Endodermal cell (in vitro differentiated cells): ENCODE results near the gene PCCA. TPM values are rescaled to one million over a fixed set of nuclear protein-coding genes. Genes with fewer than 3 reads are reported as not detected.

ENCODE experiments used
- DNase-seq: peaks from one replicate; pipeline ENCODE4 v3.0.0-alpha.2; 2017
- H3K27ac ChIP-seq: 2 replicates; pipeline ENCODE4 v1.5.1; 2013; ENCODE audit warnings: mild to moderate bottlenecking, low read depth, low read length, moderate library complexity
- H3K27me3 ChIP-seq: 2 replicates; pipeline ENCODE4 v1.6.1; 2013; ENCODE audit warnings: mild to moderate bottlenecking, low read length, moderate library complexity; ENCODE audit not compliant: insufficient read depth, control insufficient read depth, poor library complexity, severe bottlenecking
- H3K36me3 ChIP-seq: 2 replicates; pipeline ENCODE4 v1.7.0; 2013; ENCODE audit warnings: mild to moderate bottlenecking, low read length, moderate library complexity; ENCODE audit not compliant: control insufficient read depth, insufficient read depth
- H3K4me1 ChIP-seq: one replicate; pipeline ENCODE4 v1.7.0; 2013; ENCODE audit warnings: low read length; ENCODE audit not compliant: control insufficient read depth, insufficient read depth
- H3K4me3 ChIP-seq: 2 replicates; pipeline ENCODE4 v1.5.1; 2013; ENCODE audit warnings: mild to moderate bottlenecking, low read length, moderate library complexity
- H3K9ac ChIP-seq: 2 replicates; pipeline ENCODE4 v1.6.1; 2013; ENCODE audit warnings: mild to moderate bottlenecking, low read length, moderate library complexity; ENCODE audit not compliant: poor library complexity, severe bottlenecking; ENCODE audit errors: extremely low read depth
- H3K9me3 ChIP-seq: 2 replicates; pipeline ENCODE4 v1.6.1; 2013; ENCODE audit warnings: mild to moderate bottlenecking, low read length, moderate library complexity; ENCODE audit not compliant: control insufficient read depth
- H3K27ac Mint-ChIP-seq: 2 replicates; pipeline ENCODE4 v1.8.0; 2020; ENCODE audit warnings: mixed read lengths
- H3K27me3 Mint-ChIP-seq: 2 replicates; pipeline ENCODE4 v1.8.0; 2021; ENCODE audit warnings: mild to moderate bottlenecking, mixed read lengths; ENCODE audit not compliant: insufficient read depth
- H3K36me3 Mint-ChIP-seq: 2 replicates; pipeline ENCODE4 v1.8.0; 2020; ENCODE audit warnings: low read depth, mixed read lengths
- H3K4me1 Mint-ChIP-seq: 2 replicates; pipeline ENCODE4 v1.8.0; 2020; ENCODE audit warnings: mixed read lengths
- H3K4me3 Mint-ChIP-seq: 2 replicates; pipeline ENCODE4 v1.8.0; 2020; ENCODE audit warnings: mild to moderate bottlenecking, moderate library complexity, mixed read lengths
- H3K9me3 Mint-ChIP-seq: 2 replicates; pipeline ENCODE4 v1.8.0; 2020; ENCODE audit warnings: mild to moderate bottlenecking, mixed read lengths
- WGBS, 2 experiments: methylation state at CpG; one replicate each; pipeline versions ENCODE4 v1.1.5 to v1.1.7; 2013; ENCODE audit warnings: missing lambda C conversion rate in 2 of 2, mixed read lengths in 1 of 2; ENCODE audit not compliant: insufficient coverage in 1 of 2, insufficient read length in 1 of 2; 5-methylcytosine and 5-hydroxymethylcytosine counted together
- total RNA-seq, 2 donors: library from RNA; stranded (reverse); fragmentation: NEBNext Ultra II Directional in 1 of 2; extraction: Animal tissue kit (Norgen Biotek cat#: 25700) in 1 of 2; gene quantifications; 2 replicates in 1 of 2; 3 replicates in 1 of 2; pipeline ENCODE4 v1.2.1, GENCODE V29; 2021
- TF ChIP-seq, protein P1 (sequence below): fragments of 200-600 bp; sonication (generic); conservative IDR thresholded peaks from 2 replicates; pipeline ENCODE4 v1.5.0; 2021; ENCODE audit warnings: antibody characterized with exemption, mild to moderate bottlenecking

The PCCA gene
- total RNA-seq, 2 donors from 2014 or later = 60.2 to 67.2 TPM

GRCh38 chr13:100115693-100116254 is 26.9 kb downstream of the PCCA start:
- no peaks in the 10 kb centered on the region for H3K27me3 ChIP-seq
- no peak for DNase-seq
- H3K9ac ChIP-seq = no peak overlapping the region
- peaks cover 7% of the 10 kb centered on the region for H3K9me3 ChIP-seq
- no peaks in the 10 kb centered on the region for H3K27me3 Mint-ChIP-seq
- H3K36me3 ChIP-seq = peaks cover 72% of the 10 kb centered on the region
- peaks cover 5% of the 10 kb centered on the region for H3K9me3 Mint-ChIP-seq
- no peaks in the 10 kb centered on the region for H3K4me1 ChIP-seq
- no peaks in the 10 kb centered on the region for H3K4me1 Mint-ChIP-seq
- H3K4me3 ChIP-seq = no peak overlapping the region
- H3K27ac Mint-ChIP-seq = no peak overlapping the region
- H3K36me3 Mint-ChIP-seq = peaks cover 66% of the 10 kb centered on the region
- H3K4me3 Mint-ChIP-seq = no peak overlapping the region
- TF ChIP-seq, protein P1, sequence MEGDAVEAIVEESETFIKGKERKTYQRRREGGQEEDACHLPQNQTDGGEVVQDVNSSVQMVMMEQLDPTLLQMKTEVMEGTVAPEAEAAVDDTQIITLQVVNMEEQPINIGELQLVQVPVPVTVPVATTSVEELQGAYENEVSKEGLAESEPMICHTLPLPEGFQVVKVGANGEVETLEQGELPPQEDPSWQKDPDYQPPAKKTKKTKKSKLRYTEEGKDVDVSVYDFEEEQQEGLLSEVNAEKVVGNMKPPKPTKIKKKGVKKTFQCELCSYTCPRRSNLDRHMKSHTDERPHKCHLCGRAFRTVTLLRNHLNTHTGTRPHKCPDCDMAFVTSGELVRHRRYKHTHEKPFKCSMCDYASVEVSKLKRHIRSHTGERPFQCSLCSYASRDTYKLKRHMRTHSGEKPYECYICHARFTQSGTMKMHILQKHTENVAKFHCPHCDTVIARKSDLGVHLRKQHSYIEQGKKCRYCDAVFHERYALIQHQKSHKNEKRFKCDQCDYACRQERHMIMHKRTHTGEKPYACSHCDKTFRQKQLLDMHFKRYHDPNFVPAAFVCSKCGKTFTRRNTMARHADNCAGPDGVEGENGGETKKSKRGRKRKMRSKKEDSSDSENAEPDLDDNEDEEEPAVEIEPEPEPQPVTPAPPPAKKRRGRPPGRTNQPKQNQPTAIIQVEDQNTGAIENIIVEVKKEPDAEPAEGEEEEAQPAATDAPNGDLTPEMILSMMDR = no peak
- no peak overlapping the region for H3K27ac ChIP-seq
- 88% methylated on average over 1 of the region's 1 CpG; no CpG with 5 or more reads in 1 of the 2 experiments for WGBS, 2 experiments

DNA sequence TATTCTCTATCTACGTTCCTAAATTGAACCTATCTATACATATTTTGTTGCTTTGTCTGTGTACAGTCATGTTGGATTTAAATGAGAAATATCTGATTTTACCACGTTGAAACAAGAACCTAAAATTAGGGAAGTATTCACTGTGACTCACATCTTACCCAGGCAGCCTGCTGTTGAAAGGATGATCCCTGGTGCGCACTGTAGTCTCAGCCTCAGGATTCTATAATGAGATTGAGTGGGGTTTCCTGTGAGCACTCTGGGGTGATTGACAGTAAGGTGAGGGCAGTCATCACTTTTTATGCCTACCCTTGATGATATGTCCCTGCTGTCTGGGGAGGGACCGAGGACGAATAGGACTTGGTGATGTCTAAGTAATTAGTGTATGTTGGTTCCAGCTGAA is 35.4 kb downstream of the PCCA start:
- Histone ChIP-seq H3K9ac (no peak overlapping the region), H3K27ac (no peak overlapping the region), H3K9me3 (peaks cover 29% of the 10 kb centered on the region), H3K4me1 (no peaks in the 10 kb centered on the region), H3K36me3 (peaks cover 44% of the 10 kb centered on the region), H3K27me3 (no peaks in the 10 kb centered on the region), H3K4me3 (no peak overlapping the region)
- H3K27ac Mint-ChIP-seq = no peak overlapping the region
- no peak overlapping the region for H3K4me3 Mint-ChIP-seq
- peaks cover 36% of the 10 kb centered on the region for H3K36me3 Mint-ChIP-seq
- no peaks in the 10 kb centered on the region for H3K27me3 Mint-ChIP-seq
- WGBS, 2 experiments = 84 to 90% methylated on average over 2 to 4 of the region's 5 CpGs
- H3K9me3 Mint-ChIP-seq = peaks cover 13% of the 10 kb centered on the region
- TF ChIP-seq, protein P1 = no peak
- no peak for DNase-seq
- peaks cover 28% of the 10 kb centered on the region for H3K4me1 Mint-ChIP-seq

- no peak overlapping the region for H3K27ac ChIP-seq
- Mint-ChIP-seq H3K9me3 (peaks cover 8% of the 10 kb centered on the region), H3K27me3 (no peaks in the 10 kb centered on the region), H3K27ac (no peak overlapping the region), H3K36me3 (peaks cover 25% of the 10 kb centered on the region), H3K4me3 (no peak overlapping the region), H3K4me1 (peaks cover 38% of the 10 kb centered on the region)
- no peaks in the 10 kb centered on the region for H3K27me3 ChIP-seq
- no peaks in the 10 kb centered on the region for H3K4me1 ChIP-seq
- no peak for DNase-seq
- 93 to 100% methylated on average over 2 to 4 of the region's 4 CpGs for WGBS, 2 experiments
- no peak overlapping the region for H3K9ac ChIP-seq
- peaks cover 20% of the 10 kb centered on the region for H3K9me3 ChIP-seq
- no peak overlapping the region for H3K4me3 ChIP-seq
- peaks cover 31% of the 10 kb centered on the region for H3K36me3 ChIP-seq
- TF ChIP-seq, protein P1 = no peak
Measured at GRCh38 chr13:100125946-100126345, 37.1 kb downstream of the PCCA start.
